Coronary artery (tissue), 2 donors: ENCODE measurements around the gene GRIK1.
"Not testable (repeated sequence)": the region's sequence is repeated elsewhere in the genome, so short reads cannot be mapped to it uniquely, and the experiment has no call there.

ENCODE experiments used
- DNase-seq: peaks from one replicate; pipeline ENCODE4 v3.0.0-alpha.2; 2017; ENCODE audit warnings: low spot score
- H3K27ac ChIP-seq, 2 donors: fragments of 200-600 bp; sonication (generic); one replicate each; pipeline ENCODE4 v1.5.1; 2016 to 2019
- H3K4me3 ChIP-seq: fragments of 200-600 bp; sonication (generic); 2 replicates; pipeline ENCODE4 v1.5.1; 2016; ENCODE audit warnings: mild to moderate bottlenecking, moderate library complexity
- CTCF ChIP-seq: fragments of 200-600 bp; sonication (generic); IDR thresholded peaks from one replicate; pipeline ENCODE4 v1.5.1; 2019; ENCODE audit warnings: antibody characterized with exemption

The GRIK1 gene

GRCh38 chr21:29610779-29611360, 328.9 kb downstream of the GRIK1 start:
- TF ChIP-seq CTCF: no peak
- no peak overlapping the region for H3K4me3 ChIP-seq
- no peak for DNase-seq
- no peak overlapping the region for H3K27ac ChIP-seq

DNA sequence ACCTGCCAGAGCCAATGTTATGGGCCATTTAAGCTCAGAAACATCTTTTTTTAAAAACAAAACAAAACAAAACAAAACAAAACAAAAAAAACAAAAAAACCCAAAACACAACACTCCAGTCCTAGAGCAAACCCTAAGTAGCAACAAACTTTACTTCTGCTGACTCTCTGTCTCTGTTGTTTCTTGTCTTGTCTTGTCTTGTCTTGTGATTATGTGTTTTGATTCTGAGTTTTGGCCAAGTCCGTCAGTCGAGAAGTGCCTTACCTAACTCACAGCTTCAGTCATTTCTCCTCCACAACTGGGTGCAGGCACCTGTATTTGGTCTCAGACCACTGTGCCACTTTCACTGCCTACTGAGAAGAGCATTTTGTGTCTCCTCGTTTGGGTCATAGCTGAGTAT, 333.2 kb downstream of the GRIK1 start:
- DNase-seq: no peak
- Histone ChIP-seq H3K4me3 (no peak overlapping the region), H3K27ac (no peak overlapping the region)
- TF ChIP-seq CTCF: no peak

GRCh38 chr21:29605219-29605618, 334.6 kb downstream of the GRIK1 start:
- not testable (repeated sequence) for H3K27ac ChIP-seq, H3K4me3 ChIP-seq, DNase-seq

GRCh38 chr21:29604076-29604475, 335.7 kb downstream of the GRIK1 start:
- no peak for DNase-seq
- no peak for TF ChIP-seq CTCF
- no peak overlapping the region for H3K4me3 ChIP-seq
- H3K27ac ChIP-seq: no peak overlapping the region

GRCh38 chr21:29601047-29601446, 338.7 kb downstream of the GRIK1 start:
- no peak for DNase-seq
- no peak overlapping the region for H3K4me3 ChIP-seq
- TF ChIP-seq CTCF: no peak

GRCh38 chr21:29586696-29587095, 353.1 kb downstream of the GRIK1 start:
- TF ChIP-seq CTCF: no peak
- H3K27ac ChIP-seq: no peak overlapping the region
- DNase-seq: no peak
- no peak overlapping the region for H3K4me3 ChIP-seq

More at GRCh38 chr21:29601047-29601446, 338.7 kb downstream of the GRIK1 start:
- no peak overlapping the region for H3K27ac ChIP-seq

DNA sequence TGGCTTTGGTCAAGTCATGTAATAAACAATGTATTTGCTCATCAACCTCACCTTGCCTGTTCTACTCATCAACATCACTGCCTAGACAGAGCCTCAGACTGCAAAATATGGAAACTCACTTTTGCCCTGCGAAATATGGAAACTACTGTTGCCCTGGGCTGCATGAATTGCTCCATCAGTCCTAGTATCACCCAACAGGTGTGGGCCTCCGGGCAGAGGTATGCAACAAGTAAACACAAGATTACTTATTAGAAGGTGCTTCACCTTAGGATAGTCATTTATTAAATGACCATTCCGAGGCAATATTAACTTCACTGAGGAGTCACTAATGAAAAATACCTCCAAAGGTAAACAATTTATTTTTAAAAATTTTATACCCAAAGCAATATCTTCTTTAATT, 354.3 kb downstream of the GRIK1 start:
- H3K27ac ChIP-seq: no peak overlapping the region
- no peak for DNase-seq
- TF ChIP-seq CTCF: no peak
- H3K4me3 ChIP-seq: no peak overlapping the region
